ENCODE data around the gene KREMEN1. TPM values are rescaled to one million over a fixed set of nuclear protein-coding genes. Genes with fewer than 3 reads are reported as not detected.

The KREMEN1 gene
- polyA plus RNA-seq, 1 of the 3 experiments (the other 2 are of a cell fraction), result 10.0 TPM

DNA sequence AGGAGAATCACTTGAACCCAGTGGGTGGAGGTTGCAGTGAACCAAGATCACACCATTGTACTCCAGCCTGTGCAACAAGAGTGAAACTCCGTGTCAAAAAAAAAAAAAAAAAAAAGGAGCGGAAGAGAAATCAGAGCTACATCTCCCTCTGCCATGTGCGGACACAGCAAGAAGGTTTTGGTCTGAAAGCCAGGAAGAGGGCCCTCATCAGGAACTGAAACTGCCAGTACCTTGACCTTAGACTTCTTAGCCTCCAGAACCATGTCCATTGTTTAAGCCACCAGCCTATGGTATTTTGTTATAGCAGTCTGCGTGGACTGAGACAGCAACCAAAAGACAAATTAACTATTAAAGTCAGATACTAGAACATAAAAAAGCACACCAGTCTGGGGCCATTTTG, 41.6 kb downstream of the KREMEN1 start:
- H3K9me2 ChIP-seq, result no peaks in the 10 kb centered on the region
- TF ChIP-seq GABPA (IDR thresholded peaks at IDR 0.05; ENCODE audit: low read depth), result no peak
- H3K4me3 ChIP-seq (ENCODE audit: low read depth in 2 of 2, low read length in 1 of 2), result no peak overlapping the region
- WGBS (ENCODE audit: low lambda C conversion rate), result 93% methylated on average over 4 of the region's 4 CpGs
- H3K4me1 ChIP-seq (ENCODE audit: control insufficient read depth in 1 of 2, insufficient read depth in 2 of 2, low read depth in 1 of 2, low read length in 1 of 2), result peaks cover 0 to 9% of the 10 kb centered on the region in 2 experiments; a peak in 1 of 4 replicates
- H3K27ac ChIP-seq (ENCODE audit: low read depth in 2 of 2, low read length in 1 of 2), result no peak overlapping the region
- no peaks in the 10 kb centered on the region for H3K79me2 ChIP-seq (ENCODE audit: insufficient read depth)
- no peak overlapping the region for H3K4me2 ChIP-seq
- no peak overlapping the region for H2AFZ ChIP-seq (ENCODE audit: low read depth)
- no peak for DNase-seq
- H3K9ac ChIP-seq, result no peak overlapping the region
- no peaks in the 10 kb centered on the region for H3K27me3 ChIP-seq (ENCODE audit: insufficient read depth)
- no peaks in the 10 kb centered on the region for H3K36me3 ChIP-seq (replicated peaks in 1 of 2; ENCODE audit: control insufficient read depth in 1 of 2, insufficient read depth in 2 of 2, low read length in 1 of 2)
- H4K20me1 ChIP-seq (ENCODE audit: insufficient read depth), result no peaks in the 10 kb centered on the region
- ChIA-PET POLR2A (no interaction called here), CTCF (no interaction called here)
- H3K9me3 ChIP-seq, result no peaks in the 10 kb centered on the region
- H3F3A ChIP-seq (replicated peaks; ENCODE audit: insufficient read depth), result no peaks in the 10 kb centered on the region

DNA sequence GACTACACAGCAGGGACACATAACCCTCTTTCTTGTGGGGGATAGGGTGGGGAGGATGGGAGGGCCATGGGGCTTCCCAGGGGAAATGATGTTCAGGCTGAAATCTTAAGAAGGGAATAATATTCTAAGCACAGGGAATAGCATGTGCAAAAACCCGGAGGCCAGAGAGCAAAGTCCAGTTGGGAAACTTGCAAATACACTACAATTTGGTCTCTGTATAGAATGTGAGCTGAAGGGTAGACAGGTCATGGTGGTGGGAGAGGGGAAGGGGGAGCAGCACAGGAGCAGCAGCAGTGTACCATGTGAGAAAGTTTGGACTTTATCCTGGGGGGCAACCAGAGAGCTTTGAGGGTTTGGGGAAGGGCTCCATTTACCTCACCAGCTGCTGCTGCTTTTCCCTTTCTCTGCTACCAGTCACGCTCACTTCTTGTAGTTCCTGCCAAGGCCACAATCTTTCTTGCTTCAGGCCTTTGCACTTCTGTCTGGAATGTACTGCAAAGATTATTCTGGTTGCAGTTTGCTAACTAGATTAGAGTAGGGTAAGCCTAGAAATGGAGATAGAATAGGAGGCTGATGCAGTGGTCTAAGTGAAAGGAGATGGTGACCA, 43.0 kb downstream of the KREMEN1 start:
- no peak for DNase-seq
- H3K4me1 ChIP-seq (ENCODE audit: control insufficient read depth in 1 of 2, insufficient read depth in 2 of 2, low read depth in 1 of 2, low read length in 1 of 2), result peaks cover 0 to 9% of the 10 kb centered on the region in 2 experiments; a peak in 1 of 4 replicates
- POLR2A ChIA-PET, result no interaction called here

More for the DNA sequence above, 43.0 kb downstream of the KREMEN1 start:
- TF ChIP-seq, protein P1, sequence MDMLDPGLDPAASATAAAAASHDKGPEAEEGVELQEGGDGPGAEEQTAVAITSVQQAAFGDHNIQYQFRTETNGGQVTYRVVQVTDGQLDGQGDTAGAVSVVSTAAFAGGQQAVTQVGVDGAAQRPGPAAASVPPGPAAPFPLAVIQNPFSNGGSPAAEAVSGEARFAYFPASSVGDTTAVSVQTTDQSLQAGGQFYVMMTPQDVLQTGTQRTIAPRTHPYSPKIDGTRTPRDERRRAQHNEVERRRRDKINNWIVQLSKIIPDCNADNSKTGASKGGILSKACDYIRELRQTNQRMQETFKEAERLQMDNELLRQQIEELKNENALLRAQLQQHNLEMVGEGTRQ (IDR thresholded peaks at IDR 0.05; ENCODE audit: borderline replicate concordance, low read depth, low read length), result no peak
- TF ChIP-seq, protein P2, sequence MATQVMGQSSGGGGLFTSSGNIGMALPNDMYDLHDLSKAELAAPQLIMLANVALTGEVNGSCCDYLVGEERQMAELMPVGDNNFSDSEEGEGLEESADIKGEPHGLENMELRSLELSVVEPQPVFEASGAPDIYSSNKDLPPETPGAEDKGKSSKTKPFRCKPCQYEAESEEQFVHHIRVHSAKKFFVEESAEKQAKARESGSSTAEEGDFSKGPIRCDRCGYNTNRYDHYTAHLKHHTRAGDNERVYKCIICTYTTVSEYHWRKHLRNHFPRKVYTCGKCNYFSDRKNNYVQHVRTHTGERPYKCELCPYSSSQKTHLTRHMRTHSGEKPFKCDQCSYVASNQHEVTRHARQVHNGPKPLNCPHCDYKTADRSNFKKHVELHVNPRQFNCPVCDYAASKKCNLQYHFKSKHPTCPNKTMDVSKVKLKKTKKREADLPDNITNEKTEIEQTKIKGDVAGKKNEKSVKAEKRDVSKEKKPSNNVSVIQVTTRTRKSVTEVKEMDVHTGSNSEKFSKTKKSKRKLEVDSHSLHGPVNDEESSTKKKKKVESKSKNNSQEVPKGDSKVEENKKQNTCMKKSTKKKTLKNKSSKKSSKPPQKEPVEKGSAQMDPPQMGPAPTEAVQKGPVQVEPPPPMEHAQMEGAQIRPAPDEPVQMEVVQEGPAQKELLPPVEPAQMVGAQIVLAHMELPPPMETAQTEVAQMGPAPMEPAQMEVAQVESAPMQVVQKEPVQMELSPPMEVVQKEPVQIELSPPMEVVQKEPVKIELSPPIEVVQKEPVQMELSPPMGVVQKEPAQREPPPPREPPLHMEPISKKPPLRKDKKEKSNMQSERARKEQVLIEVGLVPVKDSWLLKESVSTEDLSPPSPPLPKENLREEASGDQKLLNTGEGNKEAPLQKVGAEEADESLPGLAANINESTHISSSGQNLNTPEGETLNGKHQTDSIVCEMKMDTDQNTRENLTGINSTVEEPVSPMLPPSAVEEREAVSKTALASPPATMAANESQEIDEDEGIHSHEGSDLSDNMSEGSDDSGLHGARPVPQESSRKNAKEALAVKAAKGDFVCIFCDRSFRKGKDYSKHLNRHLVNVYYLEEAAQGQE (IDR thresholded peaks at IDR 0.05; ENCODE audit: low read depth, low read length), result no peak
- no peak for TF ChIP-seq EP300 (IDR thresholded peaks at IDR 0.05; ENCODE audit: borderline replicate concordance in 1 of 2, low read depth in 1 of 2, low read length in 1 of 2)
- TF ChIP-seq CHD2 (IDR thresholded peaks at IDR 0.05; ENCODE audit: low read length, partially characterized antibody), result no peak
- TF ChIP-seq EZH2phosphoT487 (IDR thresholded peaks at IDR 0.05; ENCODE audit: borderline replicate concordance, low read depth), result no peak
- TF ChIP-seq FOSL2 (IDR thresholded peaks at IDR 0.05; ENCODE audit: borderline replicate concordance, low read depth), result no peak
- TF ChIP-seq SMC3 (IDR thresholded peaks at IDR 0.05; ENCODE audit: low read depth, low read length), result no peak
- TF ChIP-seq FOXM1 (IDR thresholded peaks at IDR 0.05; ENCODE audit: low read depth), result no peak
- TF ChIP-seq, protein P3, sequence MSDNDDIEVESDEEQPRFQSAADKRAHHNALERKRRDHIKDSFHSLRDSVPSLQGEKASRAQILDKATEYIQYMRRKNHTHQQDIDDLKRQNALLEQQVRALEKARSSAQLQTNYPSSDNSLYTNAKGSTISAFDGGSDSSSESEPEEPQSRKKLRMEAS (IDR thresholded peaks at IDR 0.05; ENCODE audit: low read depth), result no peak
- no peak for TF ChIP-seq JUND (IDR thresholded peaks at IDR 0.05)
- TF ChIP-seq TCF12 (IDR thresholded peaks at IDR 0.05), result no peak
- no peak for TF ChIP-seq ELF1 (IDR thresholded peaks at IDR 0.05)
- TF ChIP-seq, protein P4, sequence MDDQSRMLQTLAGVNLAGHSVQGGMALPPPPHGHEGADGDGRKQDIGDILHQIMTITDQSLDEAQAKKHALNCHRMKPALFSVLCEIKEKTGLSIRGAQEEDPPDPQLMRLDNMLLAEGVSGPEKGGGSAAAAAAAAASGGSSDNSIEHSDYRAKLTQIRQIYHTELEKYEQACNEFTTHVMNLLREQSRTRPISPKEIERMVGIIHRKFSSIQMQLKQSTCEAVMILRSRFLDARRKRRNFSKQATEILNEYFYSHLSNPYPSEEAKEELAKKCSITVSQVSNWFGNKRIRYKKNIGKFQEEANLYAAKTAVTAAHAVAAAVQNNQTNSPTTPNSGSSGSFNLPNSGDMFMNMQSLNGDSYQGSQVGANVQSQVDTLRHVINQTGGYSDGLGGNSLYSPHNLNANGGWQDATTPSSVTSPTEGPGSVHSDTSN (IDR thresholded peaks at IDR 0.05), result no peak
- TF ChIP-seq MXI1 (IDR thresholded peaks at IDR 0.05; ENCODE audit: low read depth, low read length), result no peak
- TF ChIP-seq RAD21 (IDR thresholded peaks at IDR 0.05; ENCODE audit: low read length), result no peak
- TF ChIP-seq, protein P5, sequence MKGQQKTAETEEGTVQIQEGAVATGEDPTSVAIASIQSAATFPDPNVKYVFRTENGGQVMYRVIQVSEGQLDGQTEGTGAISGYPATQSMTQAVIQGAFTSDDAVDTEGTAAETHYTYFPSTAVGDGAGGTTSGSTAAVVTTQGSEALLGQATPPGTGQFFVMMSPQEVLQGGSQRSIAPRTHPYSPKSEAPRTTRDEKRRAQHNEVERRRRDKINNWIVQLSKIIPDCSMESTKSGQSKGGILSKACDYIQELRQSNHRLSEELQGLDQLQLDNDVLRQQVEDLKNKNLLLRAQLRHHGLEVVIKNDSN (IDR thresholded peaks at IDR 0.05; ENCODE audit: borderline replicate concordance, low read depth), result no peak
- TF ChIP-seq GATA2 (CRISPR knock-in tag; IDR thresholded peaks at IDR 0.05), result no peak
- TF ChIP-seq RXRA (IDR thresholded peaks at IDR 0.05; ENCODE audit: borderline replicate concordance, low read depth), result no peak
- no peaks in the 10 kb centered on the region for H3K9me2 ChIP-seq
- H3K27me3 ChIP-seq (ENCODE audit: insufficient read depth), result no peaks in the 10 kb centered on the region
- no peaks in the 10 kb centered on the region for H4K20me1 ChIP-seq (ENCODE audit: insufficient read depth)
- H3K4me2 ChIP-seq, result no peak overlapping the region
- CTCF ChIA-PET, result no interaction called here
- H3F3A ChIP-seq (replicated peaks; ENCODE audit: insufficient read depth), result no peaks in the 10 kb centered on the region
- H3K36me3 ChIP-seq (replicated peaks in 1 of 2; ENCODE audit: control insufficient read depth in 1 of 2, insufficient read depth in 2 of 2, low read length in 1 of 2), result no peaks in the 10 kb centered on the region
- no peak overlapping the region for H3K4me3 ChIP-seq (ENCODE audit: low read depth in 2 of 2, low read length in 1 of 2)
- no peak overlapping the region for H3K9ac ChIP-seq
- no peaks in the 10 kb centered on the region for H3K9me3 ChIP-seq
- H2AFZ ChIP-seq (ENCODE audit: low read depth), result no peak overlapping the region
- no peaks in the 10 kb centered on the region for H3K79me2 ChIP-seq (ENCODE audit: insufficient read depth)
- no peak overlapping the region; a peak in 1 of 4 replicates for H3K27ac ChIP-seq (ENCODE audit: low read depth in 2 of 2, low read length in 1 of 2)
- WGBS (ENCODE audit: low lambda C conversion rate), result 85% methylated on average over 2 of the region's 2 CpGs
